ENCODE results near the gene OR11L1. TPM values are rescaled to one million over a fixed set of nuclear protein-coding genes. Genes with fewer than 3 reads are reported as not detected.

OR11L1 gene
- total RNA-seq, 2 donors from 2014 or later, result not detected

- DNase-seq (ENCODE audit: low spot score), result no peak
- WGBS, result 71% methylated on average over 2 of the region's 2 CpGs
- intact Hi-C loops (cut with DNase I), result no loop called here
- H3K27me3 ChIP-seq (replicated peaks; ENCODE audit: insufficient read depth), result no peaks in the 10 kb centered on the region
- TF ChIP-seq, protein P1, sequence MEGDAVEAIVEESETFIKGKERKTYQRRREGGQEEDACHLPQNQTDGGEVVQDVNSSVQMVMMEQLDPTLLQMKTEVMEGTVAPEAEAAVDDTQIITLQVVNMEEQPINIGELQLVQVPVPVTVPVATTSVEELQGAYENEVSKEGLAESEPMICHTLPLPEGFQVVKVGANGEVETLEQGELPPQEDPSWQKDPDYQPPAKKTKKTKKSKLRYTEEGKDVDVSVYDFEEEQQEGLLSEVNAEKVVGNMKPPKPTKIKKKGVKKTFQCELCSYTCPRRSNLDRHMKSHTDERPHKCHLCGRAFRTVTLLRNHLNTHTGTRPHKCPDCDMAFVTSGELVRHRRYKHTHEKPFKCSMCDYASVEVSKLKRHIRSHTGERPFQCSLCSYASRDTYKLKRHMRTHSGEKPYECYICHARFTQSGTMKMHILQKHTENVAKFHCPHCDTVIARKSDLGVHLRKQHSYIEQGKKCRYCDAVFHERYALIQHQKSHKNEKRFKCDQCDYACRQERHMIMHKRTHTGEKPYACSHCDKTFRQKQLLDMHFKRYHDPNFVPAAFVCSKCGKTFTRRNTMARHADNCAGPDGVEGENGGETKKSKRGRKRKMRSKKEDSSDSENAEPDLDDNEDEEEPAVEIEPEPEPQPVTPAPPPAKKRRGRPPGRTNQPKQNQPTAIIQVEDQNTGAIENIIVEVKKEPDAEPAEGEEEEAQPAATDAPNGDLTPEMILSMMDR (IDR thresholded peaks at IDR 0.05), result no peak
- TF ChIP-seq POLR2AphosphoS5 (IDR thresholded peaks at IDR 0.05), result no peak
- no peak for TF ChIP-seq POLR2A (IDR thresholded peaks at IDR 0.05)
- H3K36me3 ChIP-seq, result no peaks in the 10 kb centered on the region
- no peak overlapping the region for H3K27ac ChIP-seq
- no peaks in the 10 kb centered on the region for H3K9me3 ChIP-seq
- no peaks in the 10 kb centered on the region for H3K4me1 ChIP-seq (replicated peaks)
- H3K4me3 ChIP-seq, result no peak overlapping the region
Observed at GRCh38 chr1:247843411-247843810, 1.7 kb upstream of the OR11L1 start.

DNA sequence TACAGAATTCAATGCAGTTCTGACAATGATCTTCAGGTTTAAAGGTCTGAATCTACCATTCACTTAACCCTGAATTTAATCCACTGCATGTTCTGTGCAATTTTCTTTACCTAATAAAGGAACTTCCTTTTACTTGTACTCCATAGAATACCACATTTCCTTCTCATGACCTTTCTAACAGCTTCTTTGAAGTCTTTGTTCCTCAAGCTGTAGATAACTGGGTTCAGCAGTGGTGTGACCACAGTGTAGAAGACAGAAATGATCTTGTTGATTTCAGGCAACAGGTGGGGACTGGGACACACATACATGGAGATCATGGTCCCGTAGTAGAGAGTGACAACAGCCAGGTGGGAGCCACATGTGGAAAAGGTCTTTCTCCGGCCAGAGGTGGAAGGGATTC lies 878 bp downstream of the OR11L1 start:
- TF ChIP-seq, protein P1 (IDR thresholded peaks at IDR 0.05), result no peak
- TF ChIP-seq POLR2AphosphoS5 (IDR thresholded peaks at IDR 0.05), result no peak
- TF ChIP-seq POLR2A (IDR thresholded peaks at IDR 0.05), result no peak
- H3K27me3 ChIP-seq (replicated peaks; ENCODE audit: insufficient read depth), result no peaks in the 10 kb centered on the region
- no peaks in the 10 kb centered on the region for H3K9me3 ChIP-seq
- no peaks in the 10 kb centered on the region for H3K36me3 ChIP-seq
- no peak for DNase-seq (ENCODE audit: low spot score)
- intact Hi-C loops (cut with DNase I), result no loop called here
- H3K4me1 ChIP-seq (replicated peaks), result no peaks in the 10 kb centered on the region
- 86% methylated on average over 2 of the region's 2 CpGs for WGBS
- H3K27ac ChIP-seq, result no peak overlapping the region
- no peak overlapping the region for H3K4me3 ChIP-seq

DNA sequence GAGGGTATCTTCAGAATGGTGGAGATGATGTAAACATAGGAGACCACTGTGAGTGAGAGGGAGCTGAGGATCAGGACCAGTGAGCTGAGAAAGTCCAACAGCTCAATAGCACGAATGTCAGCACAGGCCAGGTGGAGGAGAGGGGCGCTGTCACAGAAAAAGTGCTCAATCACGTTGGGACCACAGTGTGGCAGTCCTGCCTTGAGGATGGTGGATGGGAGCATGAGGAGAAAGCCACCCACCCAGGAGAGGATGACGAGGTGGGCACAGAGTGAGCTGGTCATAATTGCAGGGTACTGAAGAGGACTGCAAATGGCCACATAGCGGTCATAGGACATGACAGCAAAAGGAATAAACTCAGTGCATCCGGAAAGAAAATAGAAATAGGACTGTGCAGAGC lies 8.1 kb downstream of the OR11L1 start:
- Histone ChIP-seq H3K9me3 (no peaks in the 10 kb centered on the region), H3K4me1 (replicated peaks) (no peaks in the 10 kb centered on the region), H3K27me3 (replicated peaks; ENCODE audit: insufficient read depth) (no peaks in the 10 kb centered on the region), H3K27ac (no peak overlapping the region), H3K36me3 (no peaks in the 10 kb centered on the region), H3K4me3 (no peak overlapping the region)
- intact Hi-C loops (cut with DNase I), result no loop called here
- TF ChIP-seq, protein P1 (IDR thresholded peaks at IDR 0.05), result no peak
- TF ChIP-seq POLR2AphosphoS5 (IDR thresholded peaks at IDR 0.05), result no peak
- TF ChIP-seq POLR2A (IDR thresholded peaks at IDR 0.05), result no peak
- DNase-seq (ENCODE audit: low spot score), result no peak
- WGBS, result 63% methylated on average over 6 of the region's 6 CpGs

DNA sequence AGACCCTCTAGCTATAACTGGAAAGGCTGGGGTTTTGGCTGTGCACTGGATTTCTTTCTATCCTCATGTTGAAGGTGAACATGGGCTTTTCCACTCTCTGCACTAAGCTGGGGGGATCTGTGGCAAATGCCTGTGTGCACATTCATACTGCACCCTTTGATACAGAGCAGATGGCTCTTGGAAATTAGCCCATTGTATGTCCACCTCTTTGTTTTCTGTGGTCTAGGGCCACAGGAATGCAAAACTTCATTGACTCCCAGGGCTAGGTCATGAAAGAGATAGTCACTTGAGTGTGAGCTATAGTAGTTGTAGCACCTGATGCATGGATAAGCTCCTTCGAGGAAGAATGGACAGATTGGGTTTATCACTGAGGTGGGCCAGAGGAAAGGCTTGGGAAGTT lies 12.0 kb downstream of the OR11L1 start:
- no peaks in the 10 kb centered on the region for H3K4me1 ChIP-seq (replicated peaks)
- H3K27ac ChIP-seq, result no peak overlapping the region
- H3K4me3 ChIP-seq, result no peak overlapping the region
- H3K27me3 ChIP-seq (replicated peaks; ENCODE audit: insufficient read depth), result no peaks in the 10 kb centered on the region
- no peaks in the 10 kb centered on the region for H3K36me3 ChIP-seq
- 0% methylated on average over 1 of the region's 1 CpG for WGBS
- TF ChIP-seq POLR2AphosphoS5 (IDR thresholded peaks at IDR 0.05) (no peak), POLR2A (IDR thresholded peaks at IDR 0.05) (no peak)
- TF ChIP-seq, protein P1 (IDR thresholded peaks at IDR 0.05), result no peak
- DNase-seq (ENCODE audit: low spot score), result no peak
- intact Hi-C loops (cut with DNase I), result no loop called here
- H3K9me3 ChIP-seq, result no peaks in the 10 kb centered on the region

DNA sequence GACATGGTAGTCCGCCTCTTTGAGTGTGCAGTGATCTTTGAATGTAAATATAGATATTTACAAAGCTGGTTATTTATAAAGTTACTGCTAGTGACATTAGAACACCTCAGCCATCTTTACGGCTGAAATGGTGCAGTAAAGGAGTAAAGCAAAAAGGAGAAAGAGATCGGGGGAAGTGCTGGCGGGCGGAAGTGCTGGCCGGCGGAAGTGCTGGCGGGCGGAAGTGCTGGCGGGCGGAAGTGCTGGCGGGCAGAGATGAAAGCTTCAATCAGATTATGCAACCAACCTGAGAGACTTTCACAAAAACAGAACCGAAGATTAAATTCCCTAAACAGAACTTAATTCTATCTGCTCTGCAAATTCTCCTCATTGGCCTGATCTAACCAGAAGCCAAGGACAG lies 16.3 kb downstream of the OR11L1 start:
- H3K27ac ChIP-seq, result no peak overlapping the region
- H3K36me3 ChIP-seq, result no peaks in the 10 kb centered on the region
- intact Hi-C loops (cut with DNase I), result no loop called here
- 83% methylated on average over 13 of the region's 13 CpGs for WGBS
- H3K9me3 ChIP-seq, result no peaks in the 10 kb centered on the region
- no peak for TF ChIP-seq POLR2AphosphoS5 (IDR thresholded peaks at IDR 0.05)
- TF ChIP-seq, protein P1 (IDR thresholded peaks at IDR 0.05), result no peak
- H3K27me3 ChIP-seq (replicated peaks; ENCODE audit: insufficient read depth), result no peaks in the 10 kb centered on the region
- H3K4me3 ChIP-seq, result no peak overlapping the region
- H3K4me1 ChIP-seq (replicated peaks), result no peaks in the 10 kb centered on the region
- no peak for DNase-seq (ENCODE audit: low spot score)

All from prostate gland (tissue), 2 donors.